DMS114 treated with DMSO at 0.1 percent for 48 hours (cell line): Measurements from ENCODE around the gene FSIP1.

Source experiments
- DNase-seq: peaks from one replicate; lab custom pipeline; 2025; ENCODE audit not compliant: unreplicated experiment; lab: John Stamatoyannopoulos, UW

The FSIP1 gene

DNA sequence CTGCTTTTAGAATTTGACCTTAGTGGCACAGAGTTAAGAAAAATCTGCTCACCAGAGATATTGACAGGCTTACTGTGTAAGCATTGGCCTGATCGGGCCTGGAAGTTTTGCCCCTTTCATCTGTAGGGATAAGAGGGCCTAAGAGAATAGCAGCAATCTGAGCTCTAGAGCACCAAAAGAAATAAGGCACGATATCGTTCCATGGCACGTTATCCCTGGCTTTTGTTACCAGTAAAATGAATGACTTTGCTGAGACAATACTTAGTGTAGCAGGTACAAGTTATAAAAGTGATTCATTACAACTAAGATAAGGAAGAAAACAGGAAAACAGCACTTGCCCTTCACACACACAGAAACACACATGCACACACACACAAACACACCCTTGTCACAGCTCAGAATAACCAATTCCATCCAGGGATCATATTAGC is 196.8 kb downstream of the FSIP1 start:
- no peak for DNase-seq

- no peak for DNase-seq
Observed at GRCh38 chr15:39585389-39585841, 197.2 kb downstream of the FSIP1 start.

- DNase-seq = no peak
Observed at GRCh38 chr15:39584662-39585388, 197.8 kb downstream of the FSIP1 start.

GRCh38 chr15:39584266-39584659 is 198.4 kb downstream of the FSIP1 start:
- no peak for DNase-seq

GRCh38 chr15:39583596-39584265 is 198.9 kb downstream of the FSIP1 start:
- DNase-seq = no peak

DNA sequence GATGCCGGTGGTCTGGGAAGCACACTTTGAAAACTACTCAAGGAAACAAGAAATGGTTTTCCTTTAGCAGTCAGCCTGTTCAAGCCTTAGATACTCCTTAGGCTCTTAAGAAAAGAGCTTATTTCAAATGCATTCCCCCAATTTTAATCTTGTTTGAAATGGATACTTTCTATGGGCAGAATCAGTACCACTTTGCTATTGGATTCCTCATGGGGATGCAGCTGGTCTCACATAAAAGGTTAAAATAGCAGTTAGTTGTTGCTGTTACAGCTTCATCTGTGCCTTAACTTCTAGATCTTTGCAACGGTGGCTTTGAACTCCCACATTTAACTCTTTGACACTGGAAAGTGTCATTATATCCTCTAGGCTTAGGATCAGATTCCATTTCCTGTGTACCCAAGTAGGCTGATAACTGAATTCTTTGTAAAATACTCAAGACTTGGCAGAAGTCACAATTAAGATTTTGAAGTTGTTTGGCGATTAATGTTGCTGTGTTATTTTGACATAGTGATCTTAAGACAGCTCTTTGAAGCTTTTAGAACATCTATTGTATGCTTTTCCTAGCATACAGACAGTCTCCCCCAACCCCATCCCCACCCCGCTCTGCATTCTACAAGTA is 199.6 kb downstream of the FSIP1 start:
- DNase-seq = no peak

GRCh38 chr15:39582286-39582976 is 200.2 kb downstream of the FSIP1 start:
- DNase-seq = no peak

DNA sequence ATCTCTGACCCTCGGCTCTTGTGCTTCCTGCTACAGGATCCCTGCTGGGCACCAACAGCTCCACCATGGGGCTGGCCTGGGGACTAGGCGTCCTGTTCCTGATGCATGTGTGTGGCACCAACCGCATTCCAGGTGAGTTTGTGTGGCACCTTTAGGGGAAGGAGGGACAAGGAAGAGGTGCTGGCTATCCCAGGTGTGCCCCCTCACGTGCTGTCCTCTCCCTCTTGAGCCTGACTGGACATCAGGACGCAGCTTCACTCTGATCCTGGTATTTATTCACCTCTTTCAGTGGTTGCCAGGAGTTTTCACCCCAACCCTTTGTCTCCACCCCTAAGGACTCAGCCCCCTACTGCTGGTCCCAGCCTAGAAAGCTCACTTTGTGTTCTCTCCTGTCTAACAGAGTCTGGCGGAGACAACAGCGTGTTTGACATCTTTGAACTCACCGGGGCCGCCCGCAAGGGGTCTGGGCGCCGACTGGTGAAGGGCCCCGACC is 200.8 kb downstream of the FSIP1 start:
- DNase-seq = no peak

DNA sequence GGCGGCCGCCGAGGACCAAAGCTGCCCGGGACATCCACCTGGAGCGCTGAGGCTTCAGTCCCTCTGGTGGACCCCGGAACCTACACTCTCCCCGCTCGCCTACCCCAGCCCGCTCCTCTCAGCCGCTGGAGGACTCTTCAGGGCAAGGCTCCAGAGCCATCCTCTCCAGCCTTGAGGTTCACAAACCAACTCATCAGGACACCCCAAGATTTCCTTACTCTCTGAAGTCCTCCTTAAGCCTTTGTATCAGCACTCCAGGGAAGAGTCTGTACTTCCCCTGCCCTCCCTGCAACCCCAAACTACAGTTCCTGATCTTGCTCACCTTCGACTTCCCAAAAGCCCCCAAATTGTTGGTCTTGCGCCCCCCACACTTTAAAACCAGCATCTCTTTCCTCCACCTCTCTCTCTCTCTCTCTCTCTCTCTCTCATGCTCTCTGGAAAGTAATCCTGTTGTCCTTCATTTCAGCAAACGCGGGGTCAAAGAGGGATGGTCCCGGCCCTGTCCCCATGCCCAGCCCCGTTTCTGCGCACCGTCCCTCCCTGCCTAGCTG is 201.3 kb downstream of the FSIP1 start:
- DNase-seq = no peak

- no peak for DNase-seq
Observed at GRCh38 chr15:39580485-39581241, 202.0 kb downstream of the FSIP1 start, which contains the start of gene THBS1. TSS of gene THBS1 (plus strand) at chr15:39581079. CDS start at chr15:39581858, 779 bp downstream.

- DNase-seq = peak; percentile 47
Observed at GRCh38 chr15:39580117-39580484, 202.5 kb downstream of the FSIP1 start.

GRCh38 chr15:39579487-39580116 is 203.0 kb downstream of the FSIP1 start:
- no peak for DNase-seq

DNA sequence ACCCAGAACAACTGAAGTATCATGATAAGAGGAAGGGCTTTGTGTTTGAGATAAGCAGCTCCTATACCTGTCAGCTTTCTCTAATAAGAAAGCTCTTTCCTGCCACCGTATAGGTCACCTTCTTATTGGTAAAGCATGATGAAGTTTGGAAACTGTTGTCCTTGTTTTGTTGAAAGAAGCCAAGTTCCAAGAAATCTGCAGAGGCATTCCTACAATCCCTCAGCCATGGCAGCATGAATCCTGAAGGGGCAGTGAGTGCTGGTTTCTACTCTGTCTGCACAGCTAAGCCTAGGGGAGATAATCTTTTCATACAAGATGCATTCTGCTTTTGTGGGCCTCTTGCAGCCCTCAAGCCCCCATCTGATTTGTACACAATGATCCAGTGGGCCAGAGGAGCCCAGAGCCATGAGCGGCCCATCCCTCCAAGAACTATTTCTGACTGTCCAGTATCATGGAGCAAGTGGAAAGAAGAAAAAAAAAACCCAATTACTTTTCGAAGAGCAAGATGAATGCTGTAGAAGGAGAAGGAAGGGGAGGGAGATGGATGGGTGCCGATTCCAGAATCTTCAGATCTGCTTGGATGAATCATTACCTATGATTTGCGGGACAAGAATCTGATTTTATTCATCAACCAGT is 203.7 kb downstream of the FSIP1 start:
- no peak for DNase-seq

DNA sequence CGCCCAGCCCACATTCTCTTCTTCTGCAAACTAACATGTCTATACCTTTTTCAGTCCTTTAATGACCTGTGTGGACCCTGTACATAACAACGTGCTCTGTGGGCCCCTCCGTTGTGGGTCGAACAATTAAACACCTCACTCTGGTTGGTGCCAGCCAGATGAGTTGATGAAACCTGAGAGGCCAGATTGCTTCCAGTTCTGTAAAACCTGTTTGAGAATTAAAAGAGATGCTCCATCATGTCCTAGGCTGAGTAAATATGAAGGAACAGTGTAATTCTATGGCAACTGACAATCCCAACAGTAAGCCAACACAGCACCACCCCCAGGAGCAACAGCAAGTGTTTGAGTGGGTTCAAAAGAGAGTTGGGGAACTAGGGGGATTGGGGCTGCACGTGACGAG is 207.5 kb downstream of the FSIP1 start:
- DNase-seq = no peak

- DNase-seq = no peak
Observed at GRCh38 chr15:39574427-39574826, 208.2 kb downstream of the FSIP1 start.

DNA sequence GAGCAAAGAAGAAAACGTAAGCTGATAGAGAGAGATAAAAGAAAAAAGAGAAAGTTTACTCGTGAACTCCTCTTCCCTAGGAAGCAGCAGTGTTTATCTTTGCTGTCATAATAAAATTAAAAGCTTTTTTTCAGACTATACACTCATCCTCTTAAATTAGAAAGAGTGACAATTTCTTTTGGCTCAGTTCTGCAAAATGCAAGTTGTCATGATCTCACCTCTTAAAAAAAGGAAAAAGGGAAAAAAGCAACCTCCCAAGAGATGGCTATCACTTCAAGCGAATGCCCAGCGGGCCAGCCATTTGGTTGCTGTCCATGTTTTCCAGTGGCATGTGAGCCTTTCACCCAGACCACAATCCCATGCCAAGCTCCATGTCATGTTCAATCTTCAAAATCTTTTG is 208.8 kb downstream of the FSIP1 start:
- DNase-seq = no peak

DNA sequence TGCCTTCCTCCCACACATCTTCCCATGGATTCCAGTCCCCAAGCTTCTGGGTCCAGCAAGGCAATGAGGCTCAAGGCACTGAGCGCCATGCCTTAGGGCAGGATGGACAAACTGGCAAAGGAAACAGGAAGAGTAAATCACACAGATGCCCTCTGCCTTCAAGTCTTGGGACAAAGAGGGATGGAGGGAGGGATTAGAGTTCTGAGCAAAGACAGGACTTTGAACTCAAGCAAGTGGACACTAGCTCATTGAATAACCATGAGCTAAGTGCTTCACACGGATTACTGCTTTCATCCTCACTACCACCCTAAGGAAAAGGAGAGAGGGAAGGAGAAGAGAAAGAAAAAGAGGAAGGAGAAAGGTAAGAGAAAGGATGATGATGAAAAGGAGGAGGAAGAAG is 209.4 kb downstream of the FSIP1 start:
- DNase-seq = no peak

DNA sequence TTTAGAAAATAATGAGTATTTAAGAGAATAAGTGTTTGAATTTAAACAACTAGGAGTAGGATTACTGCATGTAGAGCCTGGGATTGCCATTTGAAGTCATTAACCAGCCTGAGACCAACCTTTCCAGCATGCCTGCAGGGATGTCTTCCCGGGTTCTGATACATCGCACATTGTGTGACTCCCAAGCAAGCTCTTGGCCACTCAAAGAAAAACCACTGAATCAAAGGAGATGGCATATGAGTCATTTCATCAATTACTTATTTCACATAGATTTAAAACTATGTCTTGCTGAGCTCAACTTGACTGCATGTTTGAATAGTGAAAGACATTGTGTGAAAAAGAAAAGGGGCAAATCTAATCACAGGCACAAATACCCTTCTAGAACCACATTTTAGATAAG is 216.8 kb downstream of the FSIP1 start:
- no peak for DNase-seq

DNA sequence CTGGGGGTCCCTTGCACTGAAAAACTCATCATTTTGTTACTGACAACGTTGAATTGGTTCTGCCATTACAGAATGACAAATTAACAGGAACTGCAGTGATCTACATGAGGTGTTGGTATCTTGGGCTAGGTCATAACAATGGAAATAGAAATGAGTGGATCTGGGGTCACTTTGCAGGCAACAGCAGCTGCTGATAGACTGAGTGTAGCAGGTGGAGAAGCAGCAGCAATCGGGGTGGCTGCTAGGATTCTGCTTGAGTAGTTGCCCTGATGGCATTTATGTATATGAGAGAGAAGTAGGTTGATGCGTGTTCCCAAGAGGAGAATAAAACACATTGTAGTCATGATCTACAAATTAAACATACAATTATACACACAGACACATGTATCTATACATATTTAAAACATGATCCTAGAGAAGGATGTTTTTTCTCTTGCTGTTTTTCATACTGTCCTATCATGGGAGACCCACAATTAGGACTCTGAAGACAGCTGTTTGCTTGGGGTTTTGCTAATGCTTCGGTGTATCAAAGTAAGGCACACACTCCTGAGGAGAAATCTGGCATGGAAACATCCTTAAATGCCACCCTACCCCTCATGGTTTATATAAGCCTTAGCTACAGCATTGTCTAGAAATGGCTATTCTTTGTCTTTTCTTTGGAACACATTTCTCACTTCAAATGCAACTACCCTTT is 217.5 kb downstream of the FSIP1 start:
- DNase-seq = no peak
